Activated CD8-positive, alpha-beta memory T cell treated with anti-CD3 and anti-CD28 coated beads, Interleukin-2, amount 10 ng/mL, durations not matched to agents 7 days and 5 days (primary cell): ENCODE data around the gene C3orf49. TPM values are rescaled to one million over a fixed set of nuclear protein-coding genes. Genes with fewer than 3 reads are reported as not detected.

Source experiments
- ATAC-seq: fragments of 150-1000 bp; cut with Tn5 transposase; one replicate; pipeline ENCODE4 v1.10.0; 2021; ENCODE audit warnings: moderate library complexity
- CTCF ChIA-PET: fragments of 350-600 bp; sonication (Branson Sonifier 250); formaldehyde crosslinking; loops from one replicate; lab custom pipeline; 2021; ENCODE audit warnings: antibody characterized with exemption; lab: Charles Lee
- DNase-seq: peaks from one replicate; pipeline ENCODE4 v3.0.0-alpha.2; 2020
- H3K27ac Mint-ChIP-seq: one replicate; pipeline ENCODE4 v1.8.0; 2021; ENCODE audit warnings: mild to moderate bottlenecking, mixed read lengths
- H3K27me3 Mint-ChIP-seq: one replicate; pipeline ENCODE4 v1.8.0; 2021; ENCODE audit warnings: mixed read lengths
- H3K36me3 Mint-ChIP-seq: one replicate; pipeline ENCODE4 v1.8.0; 2021; ENCODE audit warnings: mild to moderate bottlenecking, mixed read lengths
- H3K4me1 Mint-ChIP-seq: one replicate; pipeline ENCODE4 v1.8.0; 2021; ENCODE audit warnings: mixed read lengths
- H3K4me3 Mint-ChIP-seq: one replicate; pipeline ENCODE4 v1.8.0; 2021; ENCODE audit warnings: mild to moderate bottlenecking, moderate library complexity, mixed read lengths
- H3K9me3 Mint-ChIP-seq: one replicate; pipeline ENCODE4 v1.8.0; 2022; ENCODE audit warnings: low read depth, mixed read lengths
- total RNA-seq, 2 experiments: library from RNA; stranded (reverse); gene quantifications; one replicate each; pipeline ENCODE4 v1.2.3, GENCODE V29; 2021

The C3orf49 gene
- total RNA-seq, 2 experiments from 2014 or later = not detected

- H3K36me3 Mint-ChIP-seq = peaks cover 18% of the 10 kb centered on the region
- H3K27me3 Mint-ChIP-seq = no peaks in the 10 kb centered on the region
- peaks cover 30% of the 10 kb centered on the region for H3K4me1 Mint-ChIP-seq
- ATAC-seq (no peak), DNase-seq (no peak)
- H3K4me3 Mint-ChIP-seq = no peak overlapping the region
- H3K27ac Mint-ChIP-seq = no peak overlapping the region
- CTCF ChIA-PET = interaction anchor here (1.5 kb wide), 1 partner anchor 8 kb away, joined by 4 read pairs; no protein-coding TSS in a partner anchor
- H3K9me3 Mint-ChIP-seq = no peaks in the 10 kb centered on the region
These were observed 57.2 kb downstream of the C3orf49 start for GRCh38 chr3:63876260-63876659.

DNA sequence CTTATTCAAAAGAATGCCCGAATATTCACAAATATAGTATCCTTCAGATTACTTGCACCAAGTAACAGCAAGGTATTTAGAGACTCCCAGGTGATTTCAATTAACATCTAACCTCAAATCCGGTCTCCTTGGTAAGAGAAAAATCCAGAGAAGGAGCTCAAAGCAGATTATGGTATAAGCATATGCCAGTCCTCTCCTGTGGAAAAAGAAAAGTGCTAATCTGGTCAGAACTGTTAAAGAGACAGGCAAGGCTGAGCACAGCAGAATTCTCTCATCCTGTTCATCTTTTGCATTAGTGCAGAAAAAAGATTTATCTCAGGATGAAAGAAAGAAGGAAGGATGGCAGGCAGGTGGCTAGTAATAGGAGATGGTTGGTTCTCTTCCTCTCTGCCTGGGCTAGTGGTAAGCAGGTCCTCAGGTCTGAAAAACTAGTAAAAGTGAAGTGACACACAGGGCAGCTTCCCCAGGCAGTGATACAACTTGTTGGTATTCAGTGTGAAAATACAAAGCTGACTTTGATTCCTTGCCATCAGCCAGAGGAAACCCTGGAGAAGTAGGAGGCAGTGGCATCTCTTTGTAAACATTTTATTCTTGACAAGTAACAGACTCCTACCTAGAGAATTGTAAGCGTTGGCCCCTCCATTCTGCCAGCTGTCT, 58.8 kb downstream of the C3orf49 start:
- H3K27me3 Mint-ChIP-seq = no peaks in the 10 kb centered on the region
- no peaks in the 10 kb centered on the region for H3K9me3 Mint-ChIP-seq
- peaks cover 26% of the 10 kb centered on the region for H3K4me1 Mint-ChIP-seq
- peaks cover 15% of the 10 kb centered on the region for H3K36me3 Mint-ChIP-seq
- H3K27ac Mint-ChIP-seq = no peak overlapping the region
- no peak overlapping the region for H3K4me3 Mint-ChIP-seq
- DNase-seq = no peak
- CTCF ChIA-PET = interaction anchor here (0.9 to 1.4 kb wide), 2 partner anchors 15 to 34 kb away, joined by 3 read pairs; partner anchors contain the start of gene SCAANT1
- no peak for ATAC-seq

DNA sequence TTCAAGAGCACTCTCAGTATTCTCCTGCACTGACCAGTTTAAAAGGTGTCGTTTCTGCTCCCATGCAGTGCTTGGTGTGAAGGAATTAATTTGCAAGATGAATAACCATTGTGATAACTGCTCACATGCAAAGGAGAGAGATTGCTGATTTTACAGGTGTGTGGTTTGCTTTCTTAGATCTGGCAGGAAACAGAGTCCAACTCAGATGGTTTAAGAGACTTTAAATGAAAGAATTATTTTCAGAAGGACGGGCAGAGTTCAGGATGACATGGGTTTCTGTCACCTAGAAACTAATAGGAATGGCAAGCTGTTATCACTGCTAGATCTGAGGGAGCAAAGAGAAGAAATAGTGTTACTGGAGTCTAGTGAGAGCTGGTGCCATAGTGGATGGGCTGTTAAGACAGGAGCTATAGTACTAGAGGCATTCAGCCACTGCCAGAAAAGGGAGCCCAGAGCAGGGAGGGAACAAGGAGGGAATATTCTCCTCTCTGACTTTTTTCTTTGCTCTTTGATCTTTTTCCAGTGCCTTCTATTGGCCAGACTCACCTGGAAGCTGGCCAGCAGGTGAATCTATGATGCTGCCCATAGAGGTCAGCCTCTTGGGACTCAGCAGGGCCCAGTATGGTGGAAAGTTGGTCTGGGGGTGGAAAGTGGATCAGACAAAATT, 59.4 kb downstream of the C3orf49 start:
- no peaks in the 10 kb centered on the region for H3K27me3 Mint-ChIP-seq
- DNase-seq = no peak
- H3K9me3 Mint-ChIP-seq = no peaks in the 10 kb centered on the region
- CTCF ChIA-PET = interaction anchor here (1.4 kb wide), 1 partner anchor 14 kb away, joined by 3 read pairs; no protein-coding TSS in a partner anchor
- H3K4me3 Mint-ChIP-seq = no peak overlapping the region
- no peak for ATAC-seq
- no peak overlapping the region for H3K27ac Mint-ChIP-seq
- peaks cover 26% of the 10 kb centered on the region for H3K4me1 Mint-ChIP-seq
- H3K36me3 Mint-ChIP-seq = peaks cover 15% of the 10 kb centered on the region

DNA sequence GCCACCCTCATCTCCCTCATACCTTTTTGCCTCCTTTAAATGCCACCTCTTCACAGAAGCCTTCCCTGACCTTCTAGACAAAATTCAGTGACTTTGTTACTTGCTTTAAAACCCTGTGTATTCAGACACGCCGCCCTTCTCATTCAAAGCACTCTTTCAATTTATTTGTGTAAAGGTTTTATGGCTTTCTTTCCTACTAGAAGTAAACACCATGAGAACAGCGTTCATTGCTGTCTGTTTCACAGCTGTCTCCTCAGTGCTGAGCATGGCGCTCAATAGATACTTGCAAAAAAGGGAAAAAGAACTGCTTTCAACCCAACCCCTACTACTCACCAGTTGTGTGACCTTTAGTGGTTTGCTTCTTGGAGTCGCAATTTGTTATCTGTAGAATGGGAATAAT, 61.6 kb downstream of the C3orf49 start:
- H3K27ac Mint-ChIP-seq = no peak overlapping the region
- ATAC-seq = no peak

GRCh38 chr3:63886858-63887257, 67.8 kb downstream of the C3orf49 start:
- H3K4me1 Mint-ChIP-seq = peaks cover 8% of the 10 kb centered on the region
- no peak overlapping the region for H3K4me3 Mint-ChIP-seq
- H3K9me3 Mint-ChIP-seq = no peaks in the 10 kb centered on the region
- no peaks in the 10 kb centered on the region for H3K27me3 Mint-ChIP-seq
- CTCF ChIA-PET = no interaction called here
- peaks cover 7% of the 10 kb centered on the region for H3K36me3 Mint-ChIP-seq
- H3K27ac Mint-ChIP-seq = no peak overlapping the region
- DNase-seq (no peak), ATAC-seq (no peak)

More for the DNA sequence above, 61.6 kb downstream of the C3orf49 start:
- H3K27me3 Mint-ChIP-seq = no peaks in the 10 kb centered on the region
- H3K9me3 Mint-ChIP-seq = no peaks in the 10 kb centered on the region
- no peak for DNase-seq
- H3K36me3 Mint-ChIP-seq = peaks cover 11% of the 10 kb centered on the region
- no peak overlapping the region for H3K4me3 Mint-ChIP-seq
- H3K4me1 Mint-ChIP-seq = peaks cover 25% of the 10 kb centered on the region
- CTCF ChIA-PET = no interaction called here

DNA sequence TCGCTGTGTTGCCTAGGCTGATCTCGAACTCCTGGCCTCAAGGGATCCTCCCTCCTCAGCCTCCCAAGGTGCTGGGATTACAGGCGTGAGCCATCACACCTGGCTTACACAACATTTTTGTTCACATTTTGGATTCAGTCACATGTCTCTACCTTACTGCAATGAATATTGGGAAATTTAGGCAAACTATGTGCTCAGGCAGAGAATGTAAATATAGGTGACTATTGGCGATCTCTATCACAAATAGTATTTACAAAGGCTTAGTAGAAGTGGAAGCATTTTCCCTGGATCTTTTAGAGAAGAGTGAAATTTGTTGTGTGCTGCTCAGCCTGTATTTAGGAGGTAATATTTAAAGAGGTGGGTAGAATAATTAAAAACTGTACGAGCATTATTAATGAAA, 72.4 kb downstream of the C3orf49 start:
- peaks cover 23% of the 10 kb centered on the region for H3K4me1 Mint-ChIP-seq
- H3K36me3 Mint-ChIP-seq = peaks cover 27% of the 10 kb centered on the region
- no peak for DNase-seq
- no peak overlapping the region for H3K4me3 Mint-ChIP-seq
- H3K9me3 Mint-ChIP-seq = no peaks in the 10 kb centered on the region
- H3K27ac Mint-ChIP-seq = no peak overlapping the region
- no peak for ATAC-seq
- CTCF ChIA-PET = no interaction called here
- H3K27me3 Mint-ChIP-seq = no peaks in the 10 kb centered on the region

- no peaks in the 10 kb centered on the region for H3K27me3 Mint-ChIP-seq
- CTCF ChIA-PET = interaction anchor here (1.1 kb wide), 1 partner anchor 15 kb away, joined by 3 read pairs; no protein-coding TSS in a partner anchor
- peaks cover 30% of the 10 kb centered on the region for H3K36me3 Mint-ChIP-seq
- H3K4me3 Mint-ChIP-seq = no peak overlapping the region
- DNase-seq (no peak), ATAC-seq (no peak)
- peaks cover 27% of the 10 kb centered on the region for H3K4me1 Mint-ChIP-seq
- H3K9me3 Mint-ChIP-seq = no peaks in the 10 kb centered on the region
- H3K27ac Mint-ChIP-seq = no peak overlapping the region
These were observed 73.8 kb downstream of the C3orf49 start for GRCh38 chr3:63892773-63893352.

DNA sequence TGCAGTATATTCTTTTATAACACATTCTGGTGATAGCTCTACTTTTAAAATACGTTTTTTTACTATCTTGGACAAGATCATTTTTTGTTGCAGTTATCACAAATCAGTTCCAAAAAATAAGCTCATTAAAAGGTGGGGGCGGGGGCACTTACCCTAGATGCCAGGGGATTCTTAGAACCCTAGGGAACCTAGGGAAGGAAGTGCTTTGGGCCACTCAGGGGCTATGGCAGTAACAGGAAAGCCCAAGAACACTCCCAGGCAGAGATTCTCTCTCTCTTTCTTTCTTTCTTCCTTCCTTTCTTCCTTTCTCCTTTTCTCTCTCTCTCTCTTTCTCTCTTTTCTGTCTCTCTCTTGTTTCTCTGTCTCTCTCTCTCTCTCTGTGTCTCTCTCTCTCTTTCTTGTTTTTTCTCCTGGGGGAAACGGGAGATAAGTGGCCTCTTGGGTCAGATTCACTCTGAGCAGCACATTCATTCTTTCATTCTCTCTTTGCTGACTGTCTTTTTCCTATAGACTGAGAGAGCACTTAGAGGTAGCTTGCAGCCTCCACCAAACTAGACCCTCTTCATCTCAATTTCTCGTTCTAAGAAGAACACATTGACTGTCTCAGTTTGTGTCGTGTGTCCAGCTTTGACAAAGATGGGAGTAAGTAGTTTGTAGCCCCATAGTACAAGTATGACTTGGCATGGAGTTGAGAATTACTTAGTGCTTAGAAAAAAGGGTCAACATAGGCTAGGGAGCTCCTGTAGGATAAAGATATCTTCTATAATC, 76.5 kb downstream of the C3orf49 start:
- Mint-ChIP-seq H3K9me3 (peaks cover 2% of the 10 kb centered on the region), H3K4me1 (peaks cover 34% of the 10 kb centered on the region), H3K27ac (peak overlapping the region; percentile 52), H3K4me3 (no peak overlapping the region), H3K36me3 (peaks cover 47% of the 10 kb centered on the region), H3K27me3 (no peaks in the 10 kb centered on the region)
- CTCF ChIA-PET = interaction anchor here (1.0 to 1.3 kb wide), 3 partner anchors 12 to 34 kb away, joined by 3 read pairs; partner anchors contain the start of gene SCAANT1
- DNase-seq = no peak
- peak; percentile 36 for ATAC-seq

- H3K27me3 Mint-ChIP-seq = no peaks in the 10 kb centered on the region
- no peak overlapping the region for H3K4me3 Mint-ChIP-seq
- DNase-seq = no peak
- peaks cover 4% of the 10 kb centered on the region for H3K9me3 Mint-ChIP-seq
- peaks cover 37% of the 10 kb centered on the region for H3K4me1 Mint-ChIP-seq
- H3K27ac Mint-ChIP-seq = no peak overlapping the region
- CTCF ChIA-PET = interaction anchor here (1.1 kb wide), 1 partner anchor 16 kb away, joined by 3 read pairs; the partner anchor contains the start of gene SCAANT1
- H3K36me3 Mint-ChIP-seq = peaks cover 52% of the 10 kb centered on the region
- ATAC-seq = no peak
These were observed 77.4 kb downstream of the C3orf49 start for GRCh38 chr3:63896332-63897030.

Other genes with a start within 250 kb of the C3orf49 start
- not detected for gene SNTN, start 166.6 kb upstream of the C3orf49 start, total RNA-seq
- gene THOC7, start 44.5 kb downstream of the C3orf49 start, total RNA-seq = 10 to 100 TPM; 77.7 to 78.1 TPM
- 10 to 100 TPM; 41.9 to 56.5 TPM for gene ATXN7, start 44.6 kb downstream of the C3orf49 start, total RNA-seq
- 1 to 10 TPM in 1 of 2 experiments, not detected in 1; 1.3 TPM for gene SCAANT1, start 93.1 kb downstream of the C3orf49 start, total RNA-seq
- gene PSMD6, start 204.2 kb downstream of the C3orf49 start, total RNA-seq = 10 to 100 TPM; 68.0 to 94.9 TPM